Activated CD4-positive, alpha-beta memory T cell treated with anti-CD3 and anti-CD28 coated beads for 36 hours (primary cell): Measurements from ENCODE around the gene KERA. TPM values are rescaled to one million over a fixed set of nuclear protein-coding genes. Genes with fewer than 3 reads are reported as not detected.

Source experiments
- CTCF ChIA-PET: fragments of 350-600 bp; sonication (Branson Sonifier 250); formaldehyde crosslinking; loops from one replicate; lab custom pipeline; 2021; ENCODE audit warnings: antibody characterized with exemption, inconsistent platforms; lab: Charles Lee
- POLR2A ChIA-PET: fragments of 350-600 bp; sonication (Branson Sonifier 250); formaldehyde crosslinking; loops from one replicate; lab custom pipeline; 2021; ENCODE audit warnings: antibody characterized with exemption; lab: Charles Lee
- DNase-seq: peaks from one replicate; pipeline ENCODE4 v3.0.0-alpha.2; 2020
- H3K27ac Mint-ChIP-seq: one replicate; pipeline ENCODE4 v1.8.0; 2021; ENCODE audit warnings: mixed read lengths
- H3K27me3 Mint-ChIP-seq: one replicate; pipeline ENCODE4 v1.8.0; 2021; ENCODE audit warnings: mixed read lengths
- H3K36me3 Mint-ChIP-seq: one replicate; pipeline ENCODE4 v1.8.0; 2021; ENCODE audit warnings: mixed read lengths
- H3K4me1 Mint-ChIP-seq: one replicate; pipeline ENCODE4 v1.8.0; 2021; ENCODE audit warnings: low read depth, mixed read lengths
- H3K4me3 Mint-ChIP-seq: one replicate; pipeline ENCODE4 v1.8.0; 2021; ENCODE audit warnings: mild to moderate bottlenecking, mixed read lengths
- H3K9me3 Mint-ChIP-seq: one replicate; pipeline ENCODE4 v1.8.0; 2021; ENCODE audit warnings: mixed read lengths
- intact Hi-C: fragments of 100-400 bp; cut with micrococcal nuclease; formaldehyde crosslinking; loops from one replicate; pipeline ENCODE4 v1.15.1; 2023
- total RNA-seq, 2 experiments: library from RNA; stranded (reverse); gene quantifications; one replicate each; pipeline ENCODE4 v1.2.3, GENCODE V29; 2021

The KERA gene
- total RNA-seq = not detected

DNA sequence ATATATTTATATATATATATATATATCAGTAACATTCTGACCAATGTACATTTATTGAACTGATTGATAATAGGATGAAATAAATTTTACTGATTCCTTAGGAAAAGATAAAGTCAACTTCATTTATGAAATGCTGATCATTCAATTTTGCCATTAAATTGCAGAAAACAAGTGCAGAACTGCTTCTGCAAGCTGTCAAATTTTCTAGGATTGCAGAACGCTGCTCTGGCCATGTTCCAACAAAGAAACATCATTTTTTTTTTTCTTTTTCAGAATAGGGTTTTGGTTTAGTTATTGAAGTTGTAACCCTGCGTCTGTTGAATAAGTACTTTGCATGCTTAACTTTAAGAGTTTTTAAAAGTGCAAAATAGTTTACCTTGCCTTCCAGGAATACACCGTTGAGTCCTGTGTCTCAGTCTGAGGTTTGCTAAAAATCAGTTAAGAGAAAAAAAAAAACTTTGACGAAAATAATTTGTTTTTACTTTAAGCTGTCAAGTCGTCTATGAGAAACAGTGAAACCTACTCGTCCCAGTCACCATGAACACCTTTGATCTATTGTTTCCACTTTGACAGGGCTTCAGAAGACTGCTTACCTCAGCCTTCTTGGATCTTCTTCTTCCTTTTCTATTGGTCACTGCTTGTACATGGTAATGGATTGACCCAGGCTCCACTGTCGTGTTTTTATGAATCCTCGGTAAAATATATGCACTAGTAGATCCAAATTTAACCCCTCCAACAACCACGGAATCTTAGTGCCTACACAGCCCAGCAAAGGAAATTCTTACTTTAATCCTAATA lies at the start of gene KERA:
TSS of gene KERA (minus strand) at position 657 of the 798 bp plus-strand sequence. CDS start 1,743 bp downstream, outside the sequence.
- peaks cover 3% of the 10 kb centered on the region for H3K27me3 Mint-ChIP-seq
- POLR2A ChIA-PET = no interaction called here

DNA sequence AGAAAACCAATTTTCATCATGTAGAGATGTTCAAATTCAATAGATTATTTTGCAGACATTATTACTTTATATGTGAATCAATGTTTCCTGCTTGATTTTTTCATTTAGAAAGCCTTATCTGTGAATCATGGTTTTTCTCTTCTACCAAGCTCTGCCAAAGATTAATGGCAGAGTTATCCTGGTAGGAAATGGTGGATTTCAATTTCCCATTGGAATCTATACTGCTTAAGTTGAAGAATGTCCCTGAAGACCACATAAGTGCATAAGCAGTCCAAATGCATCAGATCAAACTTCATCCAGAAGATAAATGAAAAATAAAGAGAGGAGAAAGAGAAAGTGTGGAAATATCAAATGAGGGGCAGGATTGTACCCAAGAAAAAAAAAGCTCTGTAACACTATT lies 48.5 kb upstream of the KERA start:
- Mint-ChIP-seq H3K9me3 (no peaks in the 10 kb centered on the region), H3K27me3 (peaks cover 3% of the 10 kb centered on the region), H3K4me3 (no peak overlapping the region), H3K27ac (no peak overlapping the region), H3K4me1 (no peaks in the 10 kb centered on the region), H3K36me3 (no peaks in the 10 kb centered on the region)
- ChIA-PET POLR2A (no interaction called here), CTCF (no interaction called here)
- DNase-seq = no peak
- intact Hi-C loops = no loop called here

More for the DNA sequence above, at the start of gene KERA:
- no peak within 1 kb of the TSS for H3K4me3 Mint-ChIP-seq
- CTCF ChIA-PET = no interaction called here
- no peaks in the 10 kb centered on the region for H3K9me3 Mint-ChIP-seq
- no peak within 1 kb of the TSS for H3K27ac Mint-ChIP-seq
- intact Hi-C loops = no loop called here
- DNase-seq = no peak
- H3K4me1 Mint-ChIP-seq = no peaks in the 10 kb centered on the region
- no peaks in the 10 kb centered on the region for H3K36me3 Mint-ChIP-seq

GRCh38 chr12:91105807-91106206 lies 48.0 kb upstream of the KERA start:
- ChIA-PET POLR2A (no interaction called here), CTCF (no interaction called here)
- no peak for DNase-seq
- intact Hi-C loops = no loop called here
- H3K36me3 Mint-ChIP-seq = no peaks in the 10 kb centered on the region
- H3K27me3 Mint-ChIP-seq = peaks cover 3% of the 10 kb centered on the region
- no peak overlapping the region for H3K4me3 Mint-ChIP-seq
- H3K9me3 Mint-ChIP-seq = no peaks in the 10 kb centered on the region
- H3K4me1 Mint-ChIP-seq = no peaks in the 10 kb centered on the region
- no peak overlapping the region for H3K27ac Mint-ChIP-seq

DNA sequence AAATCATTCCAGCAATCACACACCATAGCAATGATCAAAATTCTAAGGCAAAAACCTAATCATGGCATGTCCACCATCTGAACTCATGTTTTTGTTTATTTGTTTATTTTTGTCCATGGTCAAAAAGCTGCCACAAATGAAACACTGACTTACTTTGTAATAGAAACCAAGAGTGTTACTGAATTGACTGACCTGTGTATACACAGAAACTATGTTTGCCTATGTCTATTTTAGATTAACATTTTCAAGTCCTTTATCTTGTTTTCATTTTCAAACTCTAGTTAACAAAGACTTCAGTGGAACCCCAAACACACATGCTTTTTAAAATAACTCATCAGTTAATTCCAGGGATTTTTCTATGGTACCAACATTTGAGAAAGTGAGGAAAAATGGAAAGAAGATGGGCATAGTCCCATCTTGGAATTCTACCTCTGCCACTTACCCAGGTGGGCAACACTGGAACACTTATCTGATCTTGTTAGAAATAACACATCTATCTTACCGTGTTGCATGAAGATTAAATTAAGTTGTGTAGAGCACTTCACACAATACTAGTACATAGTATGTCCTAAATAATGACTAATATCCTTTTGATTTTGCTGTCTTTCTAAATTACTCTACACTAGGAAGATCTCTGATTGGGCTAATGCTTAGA lies 47.1 kb upstream of the KERA start:
- Mint-ChIP-seq H3K4me3 (no peak overlapping the region), H3K27ac (no peak overlapping the region), H3K36me3 (no peaks in the 10 kb centered on the region), H3K27me3 (peaks cover 3% of the 10 kb centered on the region), H3K4me1 (no peaks in the 10 kb centered on the region), H3K9me3 (no peaks in the 10 kb centered on the region)
- no peak for DNase-seq
- ChIA-PET CTCF (no interaction called here), POLR2A (no interaction called here)
- intact Hi-C loops = no loop called here

DNA sequence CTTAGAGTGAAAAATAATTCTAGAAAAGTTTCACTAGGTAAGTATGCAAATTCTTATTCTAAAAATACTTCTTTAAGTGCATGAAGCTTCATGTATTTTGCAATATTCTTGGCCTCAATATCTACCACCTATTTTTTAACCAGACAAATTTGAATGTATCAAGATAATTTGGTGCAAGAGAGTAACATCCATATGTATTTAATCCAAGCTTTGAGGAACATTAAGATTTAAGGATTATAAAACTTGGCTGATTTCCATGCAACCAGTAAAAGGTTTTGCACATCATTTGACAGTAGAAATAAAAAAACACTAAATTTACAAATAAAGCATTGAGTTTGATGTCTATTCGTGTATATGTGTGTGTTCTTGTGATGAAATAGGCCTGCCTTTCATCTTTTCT lies 45.8 kb upstream of the KERA start:
- Mint-ChIP-seq H3K36me3 (no peaks in the 10 kb centered on the region), H3K9me3 (no peaks in the 10 kb centered on the region), H3K27ac (no peak overlapping the region), H3K27me3 (no peaks in the 10 kb centered on the region), H3K4me1 (no peaks in the 10 kb centered on the region), H3K4me3 (no peak overlapping the region)
- POLR2A ChIA-PET = no interaction called here
- no peak for DNase-seq
- CTCF ChIA-PET = interaction anchor here (0.6 kb wide), 1 partner anchor 198 kb away, joined by 3 read pairs; no protein-coding TSS in a partner anchor
- intact Hi-C loops = no loop called here

DNA sequence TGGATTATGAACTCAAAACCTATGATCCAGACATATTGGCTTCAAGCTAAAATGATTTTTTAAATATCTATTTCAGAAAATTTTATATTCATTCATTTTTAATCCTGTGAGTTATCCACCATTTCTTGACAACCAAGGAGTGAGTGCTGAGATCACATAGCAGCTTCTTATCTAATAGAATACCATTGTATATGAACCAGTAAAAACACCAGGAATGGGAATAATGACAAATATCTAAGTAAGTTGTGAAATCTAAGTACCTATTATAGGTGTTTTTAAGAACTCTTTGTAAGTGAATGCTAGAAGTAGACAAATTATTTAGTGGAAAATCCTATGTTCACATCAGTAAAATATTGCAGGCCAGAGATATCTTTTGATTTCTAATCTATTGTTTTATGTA lies 45.3 kb upstream of the KERA start:
- no peak for DNase-seq
- Mint-ChIP-seq H3K27ac (no peak overlapping the region), H3K36me3 (no peaks in the 10 kb centered on the region), H3K4me3 (no peak overlapping the region), H3K4me1 (no peaks in the 10 kb centered on the region), H3K27me3 (no peaks in the 10 kb centered on the region), H3K9me3 (no peaks in the 10 kb centered on the region)
- CTCF ChIA-PET = no interaction called here
- intact Hi-C loops = no loop called here
- POLR2A ChIA-PET = no interaction called here

GRCh38 chr12:91100906-91101305 lies 43.1 kb upstream of the KERA start:
- Mint-ChIP-seq H3K4me3 (no peak overlapping the region), H3K36me3 (no peaks in the 10 kb centered on the region), H3K9me3 (no peaks in the 10 kb centered on the region), H3K27ac (no peak overlapping the region), H3K4me1 (no peaks in the 10 kb centered on the region), H3K27me3 (no peaks in the 10 kb centered on the region)
- CTCF ChIA-PET = interaction anchor here (1.1 kb wide), 1 partner anchor 8 kb away, joined by 3 read pairs; no protein-coding TSS in a partner anchor
- no peak for DNase-seq
- POLR2A ChIA-PET = no interaction called here
- intact Hi-C loops = no loop called here

GRCh38 chr12:91099836-91100235 lies 42.0 kb upstream of the KERA start:
- Mint-ChIP-seq H3K27me3 (no peaks in the 10 kb centered on the region), H3K4me1 (no peaks in the 10 kb centered on the region), H3K9me3 (no peaks in the 10 kb centered on the region), H3K27ac (no peak overlapping the region), H3K36me3 (no peaks in the 10 kb centered on the region), H3K4me3 (no peak overlapping the region)
- intact Hi-C loops = no loop called here
- CTCF ChIA-PET = no interaction called here
- POLR2A ChIA-PET = no interaction called here
- no peak for DNase-seq

DNA sequence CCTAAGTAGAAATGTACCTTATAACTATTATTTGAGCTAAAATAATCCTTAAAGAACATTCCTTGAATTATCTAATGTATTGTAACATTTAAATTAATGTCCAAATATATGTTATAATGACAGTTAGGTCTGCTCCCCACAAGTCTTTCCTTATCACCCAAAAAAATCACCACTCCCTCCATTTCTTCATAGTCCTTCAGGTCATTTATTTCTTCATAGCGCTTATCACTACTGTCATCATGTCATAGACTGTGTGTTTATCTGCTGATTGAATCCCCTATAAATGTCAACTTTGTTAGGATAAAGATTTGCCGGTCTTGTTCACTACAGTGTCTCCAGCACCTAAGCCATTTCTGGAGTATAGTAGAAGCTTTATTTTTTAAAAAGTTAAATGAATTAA lies 41.5 kb upstream of the KERA start:
- no peaks in the 10 kb centered on the region for H3K36me3 Mint-ChIP-seq
- no peak for DNase-seq
- H3K4me1 Mint-ChIP-seq = no peaks in the 10 kb centered on the region
- intact Hi-C loops = no loop called here
- H3K9me3 Mint-ChIP-seq = no peaks in the 10 kb centered on the region
- ChIA-PET POLR2A (no interaction called here), CTCF (interaction anchor here (1.7 kb wide), 1 partner anchor 9 kb away, joined by 8 read pairs; no protein-coding TSS in a partner anchor)
- no peaks in the 10 kb centered on the region for H3K27me3 Mint-ChIP-seq
- H3K27ac Mint-ChIP-seq = no peak overlapping the region
- no peak overlapping the region for H3K4me3 Mint-ChIP-seq

- Mint-ChIP-seq H3K4me1 (no peaks in the 10 kb centered on the region), H3K27me3 (no peaks in the 10 kb centered on the region), H3K4me3 (no peak overlapping the region), H3K27ac (no peak overlapping the region), H3K9me3 (no peaks in the 10 kb centered on the region), H3K36me3 (no peaks in the 10 kb centered on the region)
- no peak for DNase-seq
- CTCF ChIA-PET = interaction anchor here (1.7 kb wide), 1 partner anchor 10 kb away, joined by 8 read pairs; no protein-coding TSS in a partner anchor
- POLR2A ChIA-PET = no interaction called here
- intact Hi-C loops = no loop called here
These were observed 41.1 kb upstream of the KERA start for GRCh38 chr12:91098941-91099340.

DNA sequence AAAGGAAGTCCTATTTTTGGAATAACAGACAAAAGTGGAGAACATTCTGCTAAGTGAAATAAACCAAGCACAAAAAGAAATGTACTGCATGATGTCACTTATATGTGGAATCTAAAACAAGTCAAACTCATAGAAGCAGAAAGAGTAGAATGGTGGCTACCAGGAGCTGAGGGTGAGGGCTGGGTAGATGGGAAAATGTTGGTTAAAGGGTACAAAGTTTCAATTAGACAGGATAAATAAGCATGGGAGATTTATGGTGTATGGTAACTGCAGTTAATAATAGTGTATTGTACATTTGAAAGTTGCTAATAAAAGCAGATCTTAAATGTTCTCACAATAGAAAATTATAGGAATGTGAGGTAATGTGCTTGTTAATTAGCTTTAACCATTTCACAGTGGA lies 40.6 kb upstream of the KERA start:
- H3K4me3 Mint-ChIP-seq = no peak overlapping the region
- no peaks in the 10 kb centered on the region for H3K36me3 Mint-ChIP-seq
- DNase-seq = no peak
- H3K4me1 Mint-ChIP-seq = no peaks in the 10 kb centered on the region
- POLR2A ChIA-PET = no interaction called here
- no peaks in the 10 kb centered on the region for H3K27me3 Mint-ChIP-seq
- H3K9me3 Mint-ChIP-seq = no peaks in the 10 kb centered on the region
- intact Hi-C loops = no loop called here
- CTCF ChIA-PET = interaction anchor here (1.7 kb wide), 1 partner anchor 10 kb away, joined by 8 read pairs; no protein-coding TSS in a partner anchor
- H3K27ac Mint-ChIP-seq = no peak overlapping the region

- intact Hi-C loops = no loop called here
- Mint-ChIP-seq H3K36me3 (no peaks in the 10 kb centered on the region), H3K4me3 (no peak overlapping the region), H3K27me3 (no peaks in the 10 kb centered on the region), H3K4me1 (no peaks in the 10 kb centered on the region), H3K27ac (no peak overlapping the region), H3K9me3 (peaks cover 13% of the 10 kb centered on the region)
- ChIA-PET POLR2A (no interaction called here), CTCF (no interaction called here)
- DNase-seq = no peak
These were observed 37.1 kb upstream of the KERA start for GRCh38 chr12:91094957-91095356.
